HG03575 (cell line): Measurements from ENCODE around the gene TTC39C.
"Not testable (repeated sequence)": the region's sequence is repeated elsewhere in the genome, so short reads cannot be mapped to it uniquely, and the experiment has no call there.

Experiments
- ATAC-seq: cut with Tn5 transposase; IDR thresholded peaks from one replicate; pipeline ENCODE4 v1.9.1; 2021; ENCODE audit not compliant: unreplicated experiment, insufficient number of reproducible peaks, low FRiP score; ENCODE audit errors: extremely low read depth

Gene TTC39C

GRCh38 chr18:24072743-24073142 lies 58.2 kb downstream of the TTC39C start:
- no peak for ATAC-seq

- ATAC-seq, result no peak
These were observed 59.2 kb downstream of the TTC39C start for GRCh38 chr18:24073791-24074190.

- ATAC-seq, result not testable (repeated sequence)
These were observed 60.2 kb downstream of the TTC39C start for GRCh38 chr18:24074757-24075156.

GRCh38 chr18:24075767-24076597 lies 61.4 kb downstream of the TTC39C start:
- no peak for ATAC-seq

DNA sequence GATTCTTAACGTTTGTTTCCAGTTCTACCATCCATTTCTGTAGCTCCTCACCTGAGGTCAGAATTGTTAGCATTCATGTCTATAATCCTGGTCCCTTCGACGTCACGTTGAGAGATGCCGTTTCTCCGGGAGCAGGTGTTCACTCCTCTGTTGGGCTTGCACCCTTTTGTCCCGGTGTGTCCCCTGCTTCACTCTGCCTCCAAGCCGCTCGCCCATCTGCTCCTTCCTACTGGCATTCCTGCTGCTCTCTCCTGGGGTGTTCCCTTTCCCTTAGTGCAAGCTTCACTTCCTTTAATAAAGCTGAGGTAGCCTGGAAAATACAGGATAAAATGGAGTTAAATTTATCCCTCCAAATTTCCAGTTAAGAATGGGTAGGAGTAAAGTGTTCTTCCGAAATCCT lies 62.4 kb downstream of the TTC39C start:
- ATAC-seq, result no peak

GRCh38 chr18:24078391-24078790 lies 63.8 kb downstream of the TTC39C start:
- ATAC-seq, result no peak

DNA sequence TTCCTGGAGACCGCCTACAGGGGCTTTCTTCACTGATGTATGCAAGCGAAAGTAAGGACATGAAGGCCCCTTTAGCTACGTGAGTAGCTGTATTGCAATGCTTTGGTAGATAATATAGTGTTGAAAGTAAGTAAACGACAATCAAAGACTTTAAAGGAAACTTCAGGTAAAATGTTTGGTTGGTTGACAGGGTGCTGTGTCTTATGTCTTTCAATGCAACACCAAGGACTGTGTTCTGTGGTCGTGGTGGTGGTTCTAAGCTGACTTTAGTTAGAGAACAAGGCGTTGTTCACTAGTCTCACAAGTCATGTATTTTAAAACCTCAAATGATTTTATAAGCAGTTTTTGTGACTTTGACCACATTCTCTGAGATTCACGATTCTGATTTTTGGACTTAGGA lies 66.3 kb downstream of the TTC39C start:
- ATAC-seq, result no peak

DNA sequence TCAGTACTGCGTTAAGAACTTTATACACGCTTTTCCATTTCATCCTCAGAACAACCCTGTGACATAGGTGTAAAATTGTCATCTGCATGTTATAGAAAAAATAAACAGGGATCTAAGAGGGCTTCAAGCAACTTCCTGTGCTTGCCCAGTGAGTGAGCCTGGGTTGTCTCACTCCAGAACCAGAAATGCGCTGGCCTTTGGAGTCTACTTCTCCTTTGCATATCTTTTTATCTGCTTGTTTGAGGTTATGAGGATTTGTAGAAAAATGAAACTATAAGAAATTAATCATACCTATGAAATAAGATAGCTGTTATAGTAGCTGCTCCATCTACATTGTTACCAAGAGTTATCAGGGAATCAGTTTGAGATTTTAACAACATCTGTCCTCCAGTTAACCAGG lies 69.0 kb downstream of the TTC39C start:
- ATAC-seq, result no peak

DNA sequence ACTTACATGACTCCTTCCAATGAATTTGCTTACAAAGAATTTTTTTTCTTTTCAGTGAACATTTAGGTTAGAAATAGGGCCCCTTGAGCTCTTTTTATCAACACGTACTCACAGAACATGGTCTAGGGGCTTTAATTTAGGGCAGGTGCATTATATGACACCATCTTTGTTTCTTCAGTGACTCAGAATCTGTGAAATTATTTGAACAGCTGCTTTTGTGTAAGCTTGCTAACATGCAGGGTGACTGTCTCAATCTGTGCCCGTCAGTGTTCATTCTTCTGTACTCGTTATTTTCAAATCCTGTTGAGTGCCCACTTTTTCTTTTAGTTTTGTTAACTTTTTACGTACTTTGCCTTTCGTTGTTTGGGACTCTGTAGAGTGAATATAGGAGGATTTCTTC lies 71.5 kb downstream of the TTC39C start:
- ATAC-seq, result no peak

- ATAC-seq, result no peak
These were observed 74.5 kb downstream of the TTC39C start for GRCh38 chr18:24089076-24089475.

- no peak for ATAC-seq
These were observed 75.2 kb downstream of the TTC39C start for GRCh38 chr18:24089515-24090337.

GRCh38 chr18:24090876-24091275 lies 76.3 kb downstream of the TTC39C start:
- no peak for ATAC-seq

DNA sequence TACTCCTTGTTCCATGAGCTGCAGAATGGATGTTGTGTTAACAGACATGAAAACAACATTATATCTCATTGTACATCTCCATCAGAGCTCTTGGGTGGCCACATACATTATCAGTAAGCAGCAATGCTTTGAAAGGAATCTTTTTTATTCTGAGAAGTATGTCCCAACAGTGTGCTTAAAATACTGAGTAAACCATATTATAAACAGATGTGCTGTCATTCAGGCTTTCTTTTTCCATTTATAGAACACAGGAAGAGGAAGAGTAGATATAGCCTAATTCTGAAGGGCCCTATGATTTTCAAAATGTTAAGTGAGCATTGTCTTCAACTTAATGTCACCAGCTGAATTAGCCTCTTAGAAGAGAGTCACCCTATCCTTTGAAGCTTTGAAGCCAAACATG lies 80.0 kb downstream of the TTC39C start:
- ATAC-seq, result no peak

DNA sequence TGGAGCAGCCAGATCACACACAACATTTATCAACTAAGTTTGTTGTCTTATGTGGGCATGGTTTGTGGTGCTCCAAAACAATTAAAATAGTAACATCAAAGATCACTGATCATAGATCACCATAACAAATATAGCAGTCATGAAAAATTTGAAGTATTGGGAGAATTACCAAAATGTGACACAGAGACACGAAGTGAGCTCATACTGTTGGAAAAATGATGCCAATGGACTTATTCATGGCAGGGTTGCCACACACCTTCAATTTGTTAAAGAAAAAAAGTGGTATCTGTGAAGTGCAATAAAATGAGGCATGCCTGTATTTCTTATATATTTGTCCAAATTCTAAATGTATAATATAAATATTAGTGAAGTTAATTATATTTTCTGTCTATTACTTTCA lies 81.4 kb downstream of the TTC39C start:
- ATAC-seq, result no peak

DNA sequence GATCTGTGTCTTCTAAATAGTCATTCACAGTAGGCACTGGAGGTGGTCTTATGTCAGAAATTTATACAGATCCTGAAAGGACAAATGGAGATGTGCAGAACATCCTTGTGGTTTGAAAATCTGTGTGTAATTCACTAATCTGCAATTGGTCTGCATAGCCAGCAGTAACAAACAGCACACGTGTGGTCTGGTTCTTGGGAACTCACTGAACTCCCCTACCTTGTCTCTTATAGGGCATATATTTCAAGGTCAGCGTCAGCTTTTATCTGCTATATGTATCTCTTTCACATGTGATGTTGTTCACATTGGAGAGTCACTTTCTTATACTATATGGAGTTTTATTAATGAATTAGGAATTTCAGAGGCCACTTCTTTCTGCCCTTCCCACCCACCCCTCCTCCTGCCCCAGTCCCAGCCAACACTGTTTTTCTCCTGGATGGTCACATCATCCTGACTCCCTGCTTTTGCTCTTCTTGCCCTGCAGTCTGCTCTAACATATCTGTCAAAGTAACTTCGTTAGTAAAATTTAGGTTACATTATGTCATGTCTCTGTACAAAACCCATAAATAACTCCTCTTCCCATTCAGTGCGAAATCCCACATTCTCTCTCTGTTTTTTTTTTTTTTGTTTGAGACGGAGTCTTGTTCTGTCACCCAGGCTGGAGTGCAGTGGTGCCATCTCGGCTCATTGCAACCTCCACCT lies 88.9 kb downstream of the TTC39C start:
- ATAC-seq, result no peak

DNA sequence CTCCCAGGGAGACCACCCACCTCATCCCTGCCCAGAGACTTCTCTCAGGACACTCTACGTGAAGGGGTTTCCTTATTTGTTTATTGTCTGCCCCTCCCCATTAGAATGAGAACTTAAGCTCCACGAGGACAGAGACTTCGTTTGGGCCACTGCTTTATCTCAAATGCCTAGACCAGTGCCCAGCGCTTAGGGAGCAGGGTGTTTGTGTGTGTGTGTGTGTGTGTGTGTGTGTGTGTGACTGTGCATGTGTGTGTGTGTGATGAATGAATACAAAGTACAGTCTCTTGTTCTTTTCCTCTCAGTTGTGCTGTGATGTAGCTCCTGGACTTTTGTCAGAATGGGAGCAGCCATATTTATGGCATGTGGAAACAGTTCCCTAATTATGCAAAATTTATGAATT lies 89.9 kb downstream of the TTC39C start:
- ATAC-seq, result no peak

GRCh38 chr18:24108641-24109040 lies 94.1 kb downstream of the TTC39C start:
- ATAC-seq, result no peak

- no peak for ATAC-seq
These were observed 97.4 kb downstream of the TTC39C start for GRCh38 chr18:24111936-24112335.

- no peak for ATAC-seq
These were observed 97.9 kb downstream of the TTC39C start for GRCh38 chr18:24112464-24112863.
